B cell (primary cell): ENCODE results near the gene CDK5RAP1. TPM values are rescaled to one million over a fixed set of nuclear protein-coding genes. Genes with fewer than 3 reads are reported as not detected.

ENCODE experiments used
- ATAC-seq: fragments of 200-7000 bp; cut with Tn5 transposase; one replicate; pipeline ENCODE4 v1.10.0; 2021; ENCODE audit warnings: low read depth, mild to moderate bottlenecking, moderate number of reproducible peaks, moderate library complexity
- CTCF ChIA-PET: fragments of 350-600 bp; sonication (Branson Sonifier 250); formaldehyde crosslinking; loops from one replicate; lab custom pipeline; 2021; ENCODE audit warnings: antibody characterized with exemption, inconsistent platforms; lab: Charles Lee
- POLR2A ChIA-PET: fragments of 350-600 bp; sonication (Branson Sonifier 250); formaldehyde crosslinking; loops from one replicate; lab custom pipeline; 2021; ENCODE audit warnings: antibody characterized with exemption; lab: Charles Lee
- DNase-seq: peaks from one replicate; pipeline ENCODE4 v3.0.0; 2013
- H2AFZ ChIP-seq: 2 replicates; pipeline ENCODE4 v1.6.1; 2012; ENCODE audit warnings: mild to moderate bottlenecking, low read depth, low read length; ENCODE audit not compliant: insufficient read depth, poor library complexity, severe bottlenecking
- H3K27ac ChIP-seq, 2 donors: 1 replicate in 1 of 2; 2 replicates in 1 of 2; pipeline ENCODE4 v1.5.1; 2012 to 2013; ENCODE audit warnings: low read length in 2 of 2, mild to moderate bottlenecking in 2 of 2, moderate library complexity in 1 of 2
- H3K27me3 ChIP-seq, 4 experiments: fragments of 200-600 bp in 1 of 4; sonication (generic) in 1 of 4; replicated peaks in 1 of 4; 1 replicate in 2 of 4; 2 replicates in 2 of 4; pipeline versions ENCODE4 v1.6.1 to v1.7.0; 2013 to 2016; ENCODE audit warnings: low read length in 3 of 4, mild to moderate bottlenecking in 2 of 4, mixed read lengths in 1 of 4, moderate library complexity in 1 of 4; ENCODE audit not compliant: insufficient read depth in 4 of 4, control insufficient read depth in 3 of 4; ENCODE audit errors: control extremely low read depth in 1 of 4
- H3K36me3 ChIP-seq, 2 experiments: replicated peaks in 1 of 2; 1 replicate in 1 of 2; 2 replicates in 1 of 2; pipeline versions ENCODE4 v1.6.1 to v1.7.1; 2013; ENCODE audit warnings: low read length in 1 of 2; ENCODE audit not compliant: insufficient read depth in 2 of 2, control insufficient read depth in 1 of 2; ENCODE audit errors: control extremely low read depth in 1 of 2, extremely low read depth in 1 of 2
- H3K4me1 ChIP-seq, 2 donors: fragments of 200-600 bp in 1 of 2; sonication (generic) in 1 of 2; 1 replicate in 1 of 2; 2 replicates in 1 of 2; pipeline versions ENCODE4 v1.5.1 to v1.6.1; 2013 to 2017; ENCODE audit warnings: low read length in 2 of 2; ENCODE audit not compliant: control insufficient read depth in 2 of 2, insufficient read depth in 2 of 2
- H3K4me2 ChIP-seq: replicated peaks from 2 replicates; pipeline ENCODE3; 2012; ENCODE audit warnings: mild to moderate bottlenecking, low read depth, low read length; ENCODE audit not compliant: poor library complexity, severe bottlenecking
- H3K4me3 ChIP-seq, 5 experiments: fragments of 200-600 bp in 1 of 5; sonication (generic) in 1 of 5; 1 replicate in 3 of 5; 2 replicates in 2 of 5; pipeline versions ENCODE4 v1.5.1 to v1.7.0; 2011 to 2016; ENCODE audit warnings: low read length in 4 of 5, mild to moderate bottlenecking in 4 of 5, low read depth in 2 of 5, control low read depth in 1 of 5, moderate library complexity in 1 of 5; ENCODE audit not compliant: insufficient read depth in 1 of 5; ENCODE audit errors: control extremely low read depth in 1 of 5, extremely low read depth in 1 of 5
- H3K79me2 ChIP-seq: fragments of 200-600 bp; sonication (generic); one replicate; pipeline ENCODE4 v1.6.0; 2016; ENCODE audit warnings: low read length; ENCODE audit not compliant: control insufficient read depth, insufficient read depth
- H3K9ac ChIP-seq: fragments of 200-600 bp; sonication (generic); 2 replicates; pipeline ENCODE4 v1.6.1; 2017; ENCODE audit warnings: mild to moderate bottlenecking, low read length, moderate library complexity
- H3K9me3 ChIP-seq, 3 donors: one replicate each; pipeline versions ENCODE4 v1.6.1 to v1.7.1; 2013; ENCODE audit warnings: low read length in 2 of 3; ENCODE audit not compliant: control insufficient read depth in 2 of 3, insufficient read depth in 1 of 3; ENCODE audit errors: control extremely low read depth in 1 of 3
- H4K20me1 ChIP-seq: 2 replicates; pipeline ENCODE4 v1.6.0; 2012; ENCODE audit warnings: mild to moderate bottlenecking, low read length; ENCODE audit not compliant: insufficient read depth, control insufficient read depth, poor library complexity, severe bottlenecking
- H3K27ac Mint-ChIP-seq: one replicate; pipeline ENCODE4 v1.8.0; 2021; ENCODE audit warnings: mixed read lengths
- H3K27me3 Mint-ChIP-seq: one replicate; pipeline ENCODE4 v1.8.0; 2021; ENCODE audit warnings: mixed read lengths
- H3K4me1 Mint-ChIP-seq: one replicate; pipeline ENCODE4 v1.8.0; 2021; ENCODE audit warnings: mixed read lengths
- H3K4me3 Mint-ChIP-seq: one replicate; pipeline ENCODE4 v1.8.0; 2021; ENCODE audit warnings: mixed read lengths
- H3K9me3 Mint-ChIP-seq: one replicate; pipeline ENCODE4 v1.8.0; 2022; ENCODE audit warnings: mixed read lengths; ENCODE audit not compliant: insufficient read depth
- EZH2 ChIP-seq: IDR thresholded peaks from 2 replicates; pipeline ENCODE4 v1.6.1; 2012; ENCODE audit warnings: borderline replicate concordance, low read depth, mild to moderate bottlenecking, moderate library complexity, low read length; ENCODE audit not compliant: insufficient read depth, poor library complexity, severe bottlenecking
- WGBS: methylation state at CpG from one replicate; pipeline ENCODE4 v1.1.5; 2013; ENCODE audit warnings: missing lambda C conversion rate; ENCODE audit not compliant: insufficient coverage; 5-methylcytosine and 5-hydroxymethylcytosine counted together
- intact Hi-C: fragments of 100-400 bp; cut with micrococcal nuclease; formaldehyde crosslinking; loops from one replicate; pipeline ENCODE4 v1.10.0; 2022
- polyA plus RNA-seq: library from polyadenylated mRNA; depleted of rRNA; stranded (reverse); fragments of >200 nt; gene quantifications from 2 replicates; pipeline ENCODE4 v1.2.3, GENCODE V29; 2012
- total RNA-seq, 2 donors: library from RNA; stranded (reverse); fragments of 120-200 nt in 1 of 2; gene quantifications; 1 replicate in 1 of 2; 2 replicates in 1 of 2; pipeline versions ENCODE4 v1.2.3 to v1.2.4, GENCODE V29; 2013 to 2022
- TF ChIP-seq, protein P1 (sequence below): fragments of 200-600 bp; IDR thresholded peaks from one replicate; pipeline ENCODE4 v1.8.0; 2022; ENCODE audit warnings: antibody characterized with exemption, mild to moderate bottlenecking

Gene CDK5RAP1
- total and polyA plus RNA-seq, 2 donors (not counting 1 experiment from before 2014, with no cell fraction given) = 50.4 to 60.5 TPM

DNA sequence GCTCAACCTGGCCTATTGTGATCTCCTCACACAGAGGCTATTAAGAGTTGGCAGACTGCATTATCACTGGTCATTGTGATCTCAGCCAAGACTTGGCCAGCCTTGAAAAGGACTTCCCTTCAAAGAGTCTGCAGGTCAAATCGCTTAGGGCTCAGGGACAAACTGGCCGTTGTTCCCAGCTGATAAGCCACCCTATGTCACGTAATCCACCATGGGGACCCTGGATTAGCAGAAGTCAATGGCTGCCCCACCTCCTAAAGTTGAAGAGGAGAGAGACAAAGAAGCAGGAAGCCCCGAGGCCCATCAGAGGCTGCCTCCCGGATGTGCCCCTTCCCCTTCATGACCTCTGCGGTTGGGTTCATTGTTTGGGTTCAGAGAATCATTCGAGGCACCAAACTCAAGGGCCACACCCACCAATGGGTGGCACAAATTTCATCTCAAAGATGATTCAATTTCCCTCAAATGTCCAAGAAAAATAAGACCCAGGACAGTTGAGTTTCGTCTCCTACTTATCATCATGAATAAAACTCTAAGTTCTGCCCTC, 61.7 kb downstream of the CDK5RAP1 start:
- H3K4me3 ChIP-seq = no peak overlapping the region
- no peak overlapping the region for H3K27ac Mint-ChIP-seq
- WGBS = 75% methylated on average over 8 of the region's 8 CpGs
- no peak overlapping the region for H3K9ac ChIP-seq
- no peaks in the 10 kb centered on the region for H3K36me3 ChIP-seq
- peaks cover 3% of the 10 kb centered on the region for H3K27me3 Mint-ChIP-seq
- H3K9me3 ChIP-seq = no peaks in the 10 kb centered on the region
- H3K9me3 Mint-ChIP-seq = peaks cover 3% of the 10 kb centered on the region
- no peaks in the 10 kb centered on the region for H3K79me2 ChIP-seq
- no peak overlapping the region for H2AFZ ChIP-seq
- ATAC-seq (no peak), DNase-seq (no peak)
- no peaks in the 10 kb centered on the region for H3K27me3 ChIP-seq
- no peaks in the 10 kb centered on the region for H4K20me1 ChIP-seq
- ChIA-PET CTCF (no interaction called here), POLR2A (no interaction called here)
- H3K4me1 ChIP-seq = peaks cover 3 to 13% of the 10 kb centered on the region in 2 donors
- no peak overlapping the region for H3K4me2 ChIP-seq
- H3K27ac ChIP-seq = no peak overlapping the region
- no peak for TF ChIP-seq EZH2
- TF ChIP-seq, protein P1, sequence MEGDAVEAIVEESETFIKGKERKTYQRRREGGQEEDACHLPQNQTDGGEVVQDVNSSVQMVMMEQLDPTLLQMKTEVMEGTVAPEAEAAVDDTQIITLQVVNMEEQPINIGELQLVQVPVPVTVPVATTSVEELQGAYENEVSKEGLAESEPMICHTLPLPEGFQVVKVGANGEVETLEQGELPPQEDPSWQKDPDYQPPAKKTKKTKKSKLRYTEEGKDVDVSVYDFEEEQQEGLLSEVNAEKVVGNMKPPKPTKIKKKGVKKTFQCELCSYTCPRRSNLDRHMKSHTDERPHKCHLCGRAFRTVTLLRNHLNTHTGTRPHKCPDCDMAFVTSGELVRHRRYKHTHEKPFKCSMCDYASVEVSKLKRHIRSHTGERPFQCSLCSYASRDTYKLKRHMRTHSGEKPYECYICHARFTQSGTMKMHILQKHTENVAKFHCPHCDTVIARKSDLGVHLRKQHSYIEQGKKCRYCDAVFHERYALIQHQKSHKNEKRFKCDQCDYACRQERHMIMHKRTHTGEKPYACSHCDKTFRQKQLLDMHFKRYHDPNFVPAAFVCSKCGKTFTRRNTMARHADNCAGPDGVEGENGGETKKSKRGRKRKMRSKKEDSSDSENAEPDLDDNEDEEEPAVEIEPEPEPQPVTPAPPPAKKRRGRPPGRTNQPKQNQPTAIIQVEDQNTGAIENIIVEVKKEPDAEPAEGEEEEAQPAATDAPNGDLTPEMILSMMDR = no peak
- peaks cover 14% of the 10 kb centered on the region for H3K4me1 Mint-ChIP-seq
- intact Hi-C loops = no loop called here
- no peak overlapping the region for H3K4me3 Mint-ChIP-seq

DNA sequence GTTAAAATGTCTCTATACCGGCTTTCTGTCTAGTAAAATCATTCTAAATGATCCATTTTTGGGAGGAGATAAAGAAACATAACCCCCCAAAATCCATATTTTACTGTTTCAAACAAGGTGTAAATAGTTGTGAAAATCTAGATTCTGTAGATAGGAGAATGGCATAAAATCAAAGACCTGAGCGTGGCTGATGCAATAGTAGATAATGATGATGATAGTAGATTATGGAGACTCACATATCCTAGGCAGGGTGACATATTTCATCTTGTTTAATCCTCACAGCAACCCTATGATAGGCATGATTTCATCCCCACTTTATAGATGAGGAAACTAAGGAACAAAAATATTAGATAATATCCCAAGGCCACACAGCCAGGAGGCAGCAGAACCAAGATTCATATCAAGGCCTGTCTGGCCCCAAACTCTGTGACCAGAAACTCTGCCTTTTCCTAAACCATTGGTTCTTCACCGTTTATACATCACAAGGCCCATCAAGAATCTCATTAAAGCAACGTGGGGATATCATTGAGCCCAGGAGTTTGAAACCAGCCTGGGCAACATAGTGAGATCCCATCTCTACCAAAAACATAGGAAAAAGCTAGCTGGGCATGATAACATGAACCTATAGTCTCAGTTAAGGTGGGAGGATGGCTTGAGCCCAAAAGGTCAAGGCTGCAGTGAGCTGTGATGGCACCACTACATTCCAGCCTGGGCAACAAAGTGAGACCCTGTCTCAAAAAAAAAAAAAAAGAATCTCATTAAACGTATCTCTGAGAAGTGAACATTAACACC, 62.7 kb downstream of the CDK5RAP1 start:
- H2AFZ ChIP-seq = no peak overlapping the region
- CTCF ChIA-PET = no interaction called here
- intact Hi-C loops = no loop called here
- WGBS = 100% methylated on average over 1 of the region's 5 CpGs
- no peaks in the 10 kb centered on the region for H3K27me3 ChIP-seq
- H3K4me1 ChIP-seq = peaks cover 3 to 11% of the 10 kb centered on the region in 2 donors
- POLR2A ChIA-PET = no interaction called here
- H3K4me3 Mint-ChIP-seq = no peak overlapping the region
- no peak overlapping the region for H3K9ac ChIP-seq
- no peak for ATAC-seq
- H4K20me1 ChIP-seq = no peaks in the 10 kb centered on the region
- H3K36me3 ChIP-seq = no peaks in the 10 kb centered on the region
- no peak for TF ChIP-seq EZH2
- TF ChIP-seq, protein P1 = no peak
- peaks cover 6% of the 10 kb centered on the region for H3K27me3 Mint-ChIP-seq
- H3K4me1 Mint-ChIP-seq = peaks cover 14% of the 10 kb centered on the region
- H3K4me2 ChIP-seq = no peak overlapping the region
- no peak overlapping the region for H3K27ac ChIP-seq
- H3K9me3 ChIP-seq = no peaks in the 10 kb centered on the region
- no peaks in the 10 kb centered on the region for H3K79me2 ChIP-seq
- no peak for DNase-seq
- H3K27ac Mint-ChIP-seq = no peak overlapping the region
- H3K4me3 ChIP-seq = no peak overlapping the region
- H3K9me3 Mint-ChIP-seq = peaks cover 3% of the 10 kb centered on the region
